GM12801 (cell line): ENCODE data around the gene MGAT4C.

ENCODE experiments used
- CTCF ChIP-seq: IDR thresholded peaks from one replicate; pipeline ENCODE4 v1.5.1; 2011; ENCODE audit warnings: control low read depth; ENCODE audit not compliant: insufficient read length; ENCODE audit errors: extremely low read depth

Gene MGAT4C

DNA sequence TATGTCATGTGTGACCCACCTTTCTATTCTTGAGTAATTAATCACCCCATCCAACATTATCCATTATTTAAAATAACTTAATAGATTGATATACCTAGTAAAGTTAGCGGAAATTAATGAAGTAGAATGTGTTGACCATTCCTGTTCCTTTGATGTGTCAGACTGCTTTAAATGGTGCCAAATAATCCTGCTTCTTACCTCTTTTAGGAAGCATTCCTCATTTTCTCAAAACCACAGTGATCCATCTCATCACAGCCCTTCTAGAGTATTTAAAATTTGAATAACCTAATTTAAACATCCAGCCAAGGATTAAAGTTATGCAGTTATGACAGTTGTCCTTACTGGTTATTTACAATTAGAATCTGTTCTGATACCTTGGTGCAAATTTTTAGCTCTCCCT, 6.9 kb downstream of the MGAT4C start:
- TF ChIP-seq CTCF, result no peak

- TF ChIP-seq CTCF, result no peak
These were observed 8.3 kb downstream of the MGAT4C start for GRCh38 chr12:86247871-86248270.

DNA sequence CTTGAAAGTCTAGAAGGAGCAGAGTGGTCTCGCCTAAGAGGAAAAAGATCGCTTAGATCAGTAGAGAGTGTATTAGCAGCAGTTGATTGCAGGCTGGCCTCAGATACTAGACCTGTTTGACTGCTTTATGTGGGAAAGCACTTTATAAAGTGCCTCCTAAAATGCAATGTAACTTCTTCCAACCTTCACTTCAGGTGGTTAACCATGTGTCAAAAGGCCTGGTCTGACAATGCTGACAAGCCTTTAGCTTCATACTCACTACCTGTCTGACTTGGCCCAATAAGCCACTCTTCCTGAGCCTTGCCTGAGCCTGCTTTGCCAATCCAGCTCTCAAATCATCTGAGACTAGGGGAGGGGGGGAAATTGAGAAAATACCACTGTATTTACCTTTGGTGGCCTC, 14.6 kb downstream of the MGAT4C start:
- no peak for TF ChIP-seq CTCF

- TF ChIP-seq CTCF, result no peak
These were observed 21.8 kb downstream of the MGAT4C start for GRCh38 chr12:86234316-86234855.

DNA sequence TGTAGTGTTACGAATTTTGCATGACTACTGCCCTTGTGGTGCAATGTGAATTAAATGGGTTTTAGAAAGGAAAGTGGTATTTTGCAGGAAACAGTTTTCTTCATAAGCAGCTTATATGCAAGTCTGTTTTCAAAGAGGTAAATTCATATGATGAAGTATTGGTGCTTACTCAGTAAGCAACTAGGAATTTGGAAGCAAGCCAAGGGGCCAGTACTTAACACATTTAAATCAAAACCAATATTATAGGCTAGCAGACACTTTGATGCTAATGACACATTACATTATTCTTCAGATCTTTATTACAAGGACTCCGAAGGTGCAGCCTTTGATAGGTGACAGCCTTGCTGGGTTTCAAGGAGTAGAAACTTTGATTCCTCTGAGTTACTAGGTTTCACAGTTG, 23.1 kb downstream of the MGAT4C start:
- TF ChIP-seq CTCF, result no peak

DNA sequence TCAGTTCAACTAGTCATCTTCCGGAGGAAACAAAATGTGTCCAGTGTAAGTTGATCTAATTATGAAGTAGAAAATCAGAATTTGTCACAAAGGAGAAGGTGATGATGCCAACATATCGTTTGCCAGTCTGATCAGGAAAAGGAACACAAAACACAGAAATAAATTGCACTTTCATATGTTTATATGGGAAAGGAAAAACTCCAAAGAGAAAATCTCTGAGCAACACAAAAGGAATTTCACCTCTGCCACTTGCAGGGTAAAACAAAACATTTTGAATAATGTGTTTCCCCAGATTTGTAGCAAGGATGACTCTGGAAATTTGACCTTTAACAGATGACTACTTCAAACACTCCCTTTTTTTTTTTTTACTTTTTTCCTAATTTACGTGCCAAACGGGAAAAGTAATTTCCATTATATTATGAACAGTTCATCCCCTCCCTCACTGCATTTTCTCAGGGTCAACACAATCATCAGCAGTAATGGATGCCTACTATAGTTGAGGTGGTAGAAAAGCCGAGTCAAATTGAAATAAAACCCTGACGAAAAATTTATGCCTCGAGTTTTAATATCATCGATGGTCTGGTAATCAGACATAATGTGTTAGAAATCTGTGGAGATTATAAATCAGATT, 25.6 kb downstream of the MGAT4C start:
- TF ChIP-seq CTCF, result no peak

DNA sequence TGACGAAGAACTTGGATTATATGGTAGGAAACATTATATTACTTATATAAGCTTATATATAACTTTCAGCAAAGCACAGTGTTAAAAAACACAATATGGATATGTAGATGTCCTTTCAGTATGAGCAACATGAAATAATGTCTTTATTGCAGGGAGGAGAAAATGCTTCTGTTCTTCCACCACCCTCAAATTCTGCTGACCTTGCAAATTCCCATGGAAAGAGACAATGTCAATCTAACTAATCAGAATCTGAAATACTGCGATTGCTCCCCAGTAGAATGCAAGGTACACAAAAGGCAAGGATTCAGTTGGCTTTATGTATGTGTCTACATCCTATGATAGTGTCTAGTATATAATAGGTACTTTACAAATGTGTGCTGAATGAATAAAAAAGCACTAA, 26.4 kb downstream of the MGAT4C start:
- TF ChIP-seq CTCF, result no peak
